H9 (cell line): ENCODE results near the gene EMC8. TPM values are rescaled to one million over a fixed set of nuclear protein-coding genes. Genes with fewer than 3 reads are reported as not detected.

Source experiments
- DNase-seq: peaks from one replicate; pipeline ENCODE4 v3.0.0-alpha.2; 2017
- H2AFZ ChIP-seq: one replicate; pipeline ENCODE4 v1.6.1; 2013; ENCODE audit warnings: mild to moderate bottlenecking, low read length, control low read depth, moderate library complexity
- H2AK5ac ChIP-seq: 2 replicates; pipeline ENCODE4 v1.6.1; 2013; ENCODE audit warnings: low read length, control low read depth, mixed read lengths; ENCODE audit not compliant: insufficient read length
- H2BK120ac ChIP-seq: one replicate; pipeline ENCODE4 v1.6.1; 2013; ENCODE audit warnings: low read depth, mild to moderate bottlenecking, low read length, control low read depth, inconsistent platforms; ENCODE audit not compliant: poor library complexity, severe bottlenecking
- H2BK12ac ChIP-seq: 2 replicates; pipeline ENCODE4 v1.6.1; 2013; ENCODE audit warnings: low read length, control low read depth, mixed read lengths, low read depth; ENCODE audit not compliant: insufficient read length
- H2BK15ac ChIP-seq: 2 replicates; pipeline ENCODE4 v1.6.1; 2013; ENCODE audit warnings: low read depth, low read length, control low read depth
- H2BK20ac ChIP-seq: one replicate; pipeline ENCODE4 v1.6.1; 2013; ENCODE audit warnings: low read depth, mild to moderate bottlenecking, low read length, control low read depth, inconsistent platforms; ENCODE audit not compliant: poor library complexity, severe bottlenecking
- H2BK5ac ChIP-seq: 2 replicates; pipeline ENCODE4 v1.6.1; 2013; ENCODE audit warnings: low read length, control low read depth, mixed read lengths; ENCODE audit not compliant: insufficient read length
- H3K14ac ChIP-seq: 2 replicates; pipeline ENCODE4 v1.6.1; 2013; ENCODE audit warnings: low read length, control low read depth; ENCODE audit not compliant: insufficient read depth
- H3K18ac ChIP-seq: 2 replicates; pipeline ENCODE4 v1.6.1; 2013; ENCODE audit warnings: low read depth, mild to moderate bottlenecking, mixed read lengths, low read length, control low read depth; ENCODE audit not compliant: insufficient read length
- H3K23ac ChIP-seq: 2 replicates; pipeline ENCODE4 v1.6.1; 2013; ENCODE audit warnings: low read length, control low read depth, mixed read lengths, low read depth; ENCODE audit not compliant: insufficient read length
- H3K23me2 ChIP-seq: 2 replicates; pipeline ENCODE4 v1.6.1; 2013; ENCODE audit warnings: low read depth, mild to moderate bottlenecking, mixed read lengths, low read length, control low read depth; ENCODE audit not compliant: insufficient read length, poor library complexity, severe bottlenecking
- H3K27ac ChIP-seq: 2 replicates; pipeline ENCODE4 v1.5.1; 2013; ENCODE audit warnings: low read length, control low read depth, mixed read lengths, low read depth; ENCODE audit not compliant: insufficient read length
- H3K27me3 ChIP-seq: 2 replicates; pipeline ENCODE4 v1.6.1; 2013; ENCODE audit warnings: low read length, control low read depth, inconsistent platforms; ENCODE audit not compliant: insufficient read depth
- H3K4ac ChIP-seq: 2 replicates; pipeline ENCODE4 v1.6.1; 2013; ENCODE audit warnings: low read depth, mild to moderate bottlenecking, control low read depth, inconsistent platforms, low read length, moderate library complexity
- H3K4me1 ChIP-seq: 2 replicates; pipeline ENCODE4 v1.6.1; 2013; ENCODE audit warnings: low read length, control low read depth, inconsistent platforms; ENCODE audit not compliant: insufficient read depth
- H3K4me2 ChIP-seq: 2 replicates; pipeline ENCODE4 v1.6.1; 2013; ENCODE audit warnings: low read length, control low read depth, mixed read lengths; ENCODE audit not compliant: insufficient read length, insufficient read depth
- H3K56ac ChIP-seq: 2 replicates; pipeline ENCODE4 v1.6.1; 2013; ENCODE audit warnings: low read depth, mild to moderate bottlenecking, mixed read lengths, low read length, control low read depth; ENCODE audit not compliant: insufficient read length
- H3K79me1 ChIP-seq: 2 replicates; pipeline ENCODE4 v1.6.1; 2013; ENCODE audit warnings: low read depth, mild to moderate bottlenecking, moderate library complexity, low read length, control low read depth, inconsistent platforms; ENCODE audit not compliant: insufficient read depth, poor library complexity, severe bottlenecking
- H3K79me2 ChIP-seq: 2 replicates; pipeline ENCODE4 v1.6.1; 2013; ENCODE audit warnings: low read length, control low read depth, inconsistent platforms; ENCODE audit not compliant: insufficient read depth
- H3K9ac ChIP-seq: 2 replicates; pipeline ENCODE4 v1.6.1; 2013; ENCODE audit warnings: low read length, control low read depth, mixed read lengths; ENCODE audit not compliant: insufficient read length; ENCODE audit errors: extremely low read depth
- H3K9me3 ChIP-seq: one replicate; pipeline ENCODE4 v1.6.1; 2013; ENCODE audit warnings: low read depth, low read length, inconsistent platforms; ENCODE audit not compliant: control insufficient read depth
- H3T11ph ChIP-seq: one replicate; pipeline ENCODE4 v1.6.1; 2013; ENCODE audit warnings: mild to moderate bottlenecking, low read length, control low read depth, inconsistent platforms
- H4K20me1 ChIP-seq: one replicate; pipeline ENCODE4 v1.6.1; 2013; ENCODE audit not compliant: control insufficient read depth, insufficient read length, insufficient read depth
- H4K5ac ChIP-seq: 2 replicates; pipeline ENCODE4 v1.6.1; 2013; ENCODE audit warnings: low read depth, mild to moderate bottlenecking, mixed read lengths, low read length, control low read depth; ENCODE audit not compliant: insufficient read length
- H4K8ac ChIP-seq: replicated peaks from 2 replicates; pipeline ENCODE4 v1.6.1; 2013; ENCODE audit warnings: low read length, control low read depth, mixed read lengths, low read depth; ENCODE audit not compliant: insufficient read length
- H4K91ac ChIP-seq: 2 replicates; pipeline ENCODE4 v1.6.1; 2013; ENCODE audit warnings: low read depth, mild to moderate bottlenecking, moderate library complexity, mixed read lengths, low read length, control low read depth; ENCODE audit not compliant: insufficient read length
- H3K27ac Mint-ChIP-seq, 3 experiments: 2 replicates in 2 of 3; 3 replicates in 1 of 3; pipeline ENCODE4 v1.8.0; 2020 to 2021; ENCODE audit warnings: mixed read lengths in 3 of 3, mild to moderate bottlenecking in 1 of 3, moderate library complexity in 1 of 3
- H3K27me3 Mint-ChIP-seq: 2 replicates; pipeline ENCODE4 v1.8.0; 2021; ENCODE audit warnings: low read depth, mild to moderate bottlenecking, moderate library complexity, mixed read lengths
- H3K36me3 Mint-ChIP-seq, 3 experiments: 2 replicates in 2 of 3; 3 replicates in 1 of 3; pipeline ENCODE4 v1.8.0; 2020 to 2021; ENCODE audit warnings: low read depth in 3 of 3, mixed read lengths in 3 of 3; ENCODE audit not compliant: insufficient read depth in 1 of 3
- H3K4me1 Mint-ChIP-seq, 2 experiments: 2 replicates each; pipeline ENCODE4 v1.8.0; 2020; ENCODE audit warnings: mixed read lengths in 2 of 2
- H3K4me3 Mint-ChIP-seq, 2 experiments: 2 replicates in 1 of 2; 3 replicates in 1 of 2; pipeline ENCODE4 v1.8.0; 2020 to 2021; ENCODE audit warnings: mild to moderate bottlenecking in 2 of 2, mixed read lengths in 2 of 2, moderate library complexity in 1 of 2
- H3K9me3 Mint-ChIP-seq, 2 experiments: 2 replicates in 1 of 2; 3 replicates in 1 of 2; pipeline ENCODE4 v1.8.0; 2020; ENCODE audit warnings: mild to moderate bottlenecking in 2 of 2, mixed read lengths in 2 of 2, moderate library complexity in 1 of 2
- CTCF ChIP-seq: fragments of 200-600 bp; sonication (generic); conservative IDR thresholded peaks from 3 replicates; pipeline ENCODE4 v1.8.0; 2021; ENCODE audit warnings: antibody characterized with exemption, mild to moderate bottlenecking
- WGBS: extraction: QIAGEN DNeasy Blood & Tissue Kit; methylation state at CpG from one replicate; pipeline ENCODE4 v1.1.7; 2013; ENCODE audit warnings: missing lambda C conversion rate, low lambda C conversion rate, mixed read lengths; ENCODE audit not compliant: insufficient read length; ENCODE audit errors: extremely low coverage; 5-methylcytosine and 5-hydroxymethylcytosine counted together
- total RNA-seq: library from RNA; stranded (reverse); gene quantifications from 2 replicates; pipeline ENCODE4 v1.2.1, GENCODE V29; 2021

Gene EMC8
- total RNA-seq, 1 experiment from 2014 or later = 52.3 TPM

GRCh38 chr16:85796152-85796551, 3.2 kb downstream of the EMC8 start:
- Histone ChIP-seq H3K23me2 (peaks cover 13% of the 10 kb centered on the region), H2BK5ac (no peak overlapping the region), H2BK20ac (no peak overlapping the region), H4K91ac (no peak overlapping the region), H3K4ac (no peak overlapping the region), H3K23ac (no peak overlapping the region), H2AK5ac (no peak overlapping the region), H3K79me2 (peaks cover 43% of the 10 kb centered on the region), H3K27ac (no peak overlapping the region), H2BK12ac (no peak overlapping the region), H3K9ac (no peak overlapping the region), H2BK120ac (no peak overlapping the region), H4K20me1 (peaks cover 3% of the 10 kb centered on the region), H3K4me1 (no peaks in the 10 kb centered on the region; the same call in 1 of the 2 replicates), H3K79me1 (peaks cover 28% of the 10 kb centered on the region), H3K27me3 (no peaks in the 10 kb centered on the region), H3K56ac (no peak overlapping the region), H3K14ac (no peak overlapping the region), H4K5ac (no peak overlapping the region), H3K4me2 (no peak overlapping the region), H3K9me3 (no peaks in the 10 kb centered on the region), H2AFZ (no peak overlapping the region), H4K8ac (no peak overlapping the region), H3T11ph (no peak overlapping the region), H2BK15ac (no peak overlapping the region), H3K18ac (no peak overlapping the region)
- peaks cover 0 to 3% of the 10 kb centered on the region in 2 experiments; a peak in 1 of 5 replicates for H3K9me3 Mint-ChIP-seq
- no CpG with 5 or more reads among the region's 6 CpGs for WGBS
- H3K36me3 Mint-ChIP-seq = peaks cover 47 to 66% (median 66%) of the 10 kb centered on the region in 3 experiments
- no peak for TF ChIP-seq CTCF
- no peak for DNase-seq
- peaks cover 16 to 18% of the 10 kb centered on the region in 2 experiments for H3K4me1 Mint-ChIP-seq
- no peak overlapping the region for H3K4me3 Mint-ChIP-seq
- H3K27ac Mint-ChIP-seq = no peak overlapping the region; a peak in 1 of 7 replicates
- no peaks in the 10 kb centered on the region for H3K27me3 Mint-ChIP-seq
